Middle frontal gyrus (tissue), 1 donor: ENCODE measurements around the gene PPP1R9A.

Experiments
- DNase-seq: peaks from one replicate; pipeline ENCODE4 v3.0.0-alpha.2; 2015; ENCODE audit warnings: low spot score; ENCODE audit errors: extremely low spot score

PPP1R9A gene

DNA sequence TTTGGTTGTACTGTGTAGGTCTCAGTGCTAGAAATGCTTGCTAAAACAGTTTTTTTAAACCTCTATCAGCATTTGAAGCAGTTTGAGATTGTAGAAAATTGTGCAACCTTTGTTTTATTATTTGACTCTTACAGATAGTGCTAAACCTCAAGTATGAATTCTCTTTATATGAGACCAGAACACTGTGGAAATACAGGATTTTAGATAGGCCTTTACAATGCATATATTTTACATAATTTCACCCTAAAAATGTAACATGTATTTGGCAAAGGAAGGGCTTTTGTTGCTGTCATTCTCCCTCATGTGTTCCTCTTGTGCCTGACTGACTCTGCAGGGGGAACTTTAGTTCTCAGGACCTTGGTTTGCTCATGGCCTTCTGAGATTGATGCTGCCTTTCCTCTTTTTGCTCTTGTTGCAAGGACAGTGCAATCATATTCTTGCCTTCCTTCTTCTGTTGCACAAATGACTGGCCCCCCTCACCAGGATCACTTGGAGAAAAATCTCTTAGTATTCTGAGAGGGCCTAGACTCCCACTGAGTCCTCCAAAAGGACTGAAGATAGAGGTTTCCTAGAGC is 188.7 kb downstream of the PPP1R9A start:
- no peak for DNase-seq

DNA sequence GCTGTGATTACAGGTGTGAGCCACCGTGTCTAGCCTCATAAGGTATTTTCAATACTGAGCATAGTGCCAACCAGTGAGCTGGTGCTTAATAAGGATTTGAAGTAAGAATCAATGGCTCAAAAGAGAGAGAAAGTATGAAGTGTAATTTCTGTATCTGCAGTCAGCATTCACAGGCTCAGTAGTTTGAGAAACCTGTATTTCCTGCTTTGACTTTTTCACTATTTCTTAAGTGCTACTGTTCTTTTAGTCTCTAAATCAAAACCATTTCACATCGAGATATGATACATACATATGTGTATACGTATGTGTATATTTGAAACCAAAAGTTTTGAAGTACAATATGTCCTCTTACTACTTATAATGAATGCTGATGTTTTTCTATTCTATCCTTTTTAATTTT is 189.9 kb downstream of the PPP1R9A start:
- no peak for DNase-seq

DNA sequence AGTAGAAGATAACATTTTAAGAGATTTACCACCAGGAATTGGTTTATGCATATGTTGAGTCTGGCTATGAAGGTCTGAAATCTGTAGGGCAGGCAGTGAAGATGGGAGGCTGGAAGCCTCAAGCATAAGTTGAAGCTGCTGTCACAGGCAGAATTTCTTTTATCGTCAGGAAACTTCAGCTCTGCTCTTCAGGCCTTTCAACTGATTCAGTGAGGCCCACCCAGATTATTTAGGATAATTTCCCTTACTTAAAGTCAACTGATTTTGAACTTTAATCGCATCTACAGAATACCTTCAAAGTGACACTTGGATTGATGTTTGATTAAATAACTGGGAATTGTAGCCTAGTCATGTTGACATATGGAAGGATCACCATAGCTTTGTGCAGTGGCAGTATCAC is 190.5 kb downstream of the PPP1R9A start:
- no peak for DNase-seq

DNA sequence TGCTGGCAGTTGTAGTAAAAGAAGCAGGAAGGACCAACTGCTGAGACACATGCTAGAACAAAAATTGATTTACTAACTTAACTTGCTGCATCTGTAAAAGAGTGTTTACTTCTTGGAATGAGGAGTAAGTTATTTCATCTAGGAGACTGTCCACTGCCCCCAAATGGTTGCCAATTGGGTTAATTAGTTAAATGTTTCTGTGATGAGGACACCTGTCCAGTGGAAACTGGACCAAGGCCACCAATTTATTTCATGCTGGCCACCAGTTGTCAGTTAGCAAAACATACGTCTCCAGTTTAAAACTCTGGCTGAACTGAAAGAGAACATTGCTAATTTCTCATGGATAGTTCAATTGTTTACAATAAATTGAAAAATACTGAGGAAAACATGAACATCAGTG is 191.7 kb downstream of the PPP1R9A start:
- no peak for DNase-seq

DNA sequence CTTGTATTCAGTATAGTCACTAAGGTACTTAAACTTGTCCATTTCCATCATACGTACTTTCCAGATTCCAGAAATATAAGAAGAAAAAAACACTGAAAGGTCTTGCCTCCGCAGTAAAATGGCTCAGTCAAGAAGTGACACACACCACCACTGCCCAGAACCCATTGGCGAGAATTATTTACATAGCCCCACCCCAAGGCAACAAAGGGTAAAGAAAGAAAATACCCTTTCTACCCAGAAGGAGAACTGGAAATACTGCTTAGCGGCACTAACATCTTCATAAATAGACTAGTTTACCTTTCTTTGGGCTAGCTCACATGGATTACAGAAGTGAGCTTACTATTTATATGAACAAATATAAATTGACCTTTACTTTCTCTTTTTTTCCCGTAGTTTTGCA is 194.0 kb downstream of the PPP1R9A start:
- DNase-seq, result no peak

DNA sequence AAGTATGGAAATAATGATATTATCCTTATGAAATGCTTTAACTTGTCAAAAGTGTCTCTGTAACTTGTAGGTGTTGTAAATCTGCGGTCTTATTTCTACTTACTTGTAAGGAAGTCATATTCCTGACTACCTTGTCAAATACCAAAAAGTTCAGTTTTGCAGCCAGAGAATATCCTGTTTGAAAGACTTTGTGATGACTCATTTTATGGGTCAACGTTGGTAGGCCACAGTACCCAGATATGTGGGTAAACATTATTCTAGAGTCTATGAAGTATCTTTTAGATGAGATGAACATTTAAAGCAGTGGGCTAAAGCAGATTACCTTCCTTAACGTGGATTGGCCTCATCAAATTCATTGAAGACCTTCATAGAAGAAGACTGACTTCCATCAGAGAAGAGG is 195.3 kb downstream of the PPP1R9A start:
- DNase-seq, result no peak

DNA sequence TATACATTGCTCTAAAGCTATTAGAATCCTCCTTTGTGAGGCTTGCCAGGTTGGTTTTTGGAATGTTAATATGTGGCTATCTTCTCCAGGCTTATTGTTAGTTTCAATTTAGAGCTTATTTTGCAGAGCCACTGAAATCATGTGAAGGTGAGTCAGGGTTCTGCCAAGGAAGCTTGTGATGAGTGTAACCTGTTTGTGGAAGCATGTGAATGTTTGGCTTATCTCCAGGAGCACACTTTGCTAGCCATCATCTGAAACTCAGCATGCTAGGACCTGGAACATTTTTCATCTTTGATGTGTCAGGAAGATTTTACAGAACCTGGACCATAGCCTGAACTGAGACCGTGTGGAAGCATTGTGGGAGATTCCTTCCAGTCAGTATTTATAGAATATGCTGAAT is 197.3 kb downstream of the PPP1R9A start:
- no peak for DNase-seq

DNA sequence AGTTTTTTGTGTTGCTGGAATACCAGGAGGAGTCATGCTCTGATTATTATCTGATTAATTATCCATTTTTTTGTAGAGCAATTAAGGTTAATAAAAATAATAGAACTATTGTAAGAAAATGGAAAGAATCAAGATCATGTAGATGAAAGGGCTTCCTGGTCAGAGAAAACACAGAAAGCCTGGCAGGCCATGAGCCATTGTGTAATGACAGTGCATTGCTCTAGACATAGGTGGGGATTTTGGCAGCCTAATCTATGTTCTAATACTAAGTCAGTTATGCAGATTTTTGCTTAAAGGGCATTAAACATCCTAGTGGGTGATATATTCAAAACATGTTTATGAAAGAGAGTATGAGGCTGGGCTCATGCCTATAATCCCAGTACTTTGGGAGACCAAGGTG is 198.2 kb downstream of the PPP1R9A start:
- DNase-seq, result no peak

DNA sequence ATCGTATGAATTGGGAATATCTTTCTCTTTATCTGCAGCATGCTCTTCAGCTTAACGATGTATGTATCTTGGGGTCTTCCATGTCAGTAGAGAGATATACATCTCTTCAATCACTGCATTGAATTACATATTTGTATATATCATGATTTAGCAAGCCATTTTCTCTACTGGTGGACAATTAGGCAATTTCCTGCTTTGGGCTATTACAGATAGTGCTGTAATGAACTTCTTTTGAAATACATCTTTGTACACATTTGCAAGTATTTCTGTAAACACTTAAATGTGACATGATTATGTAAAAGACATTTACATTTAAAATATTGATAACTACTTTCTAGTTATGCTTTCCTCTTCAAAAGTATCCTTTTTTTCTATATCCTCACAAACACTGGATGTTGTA is 199.0 kb downstream of the PPP1R9A start:
- no peak for DNase-seq

DNA sequence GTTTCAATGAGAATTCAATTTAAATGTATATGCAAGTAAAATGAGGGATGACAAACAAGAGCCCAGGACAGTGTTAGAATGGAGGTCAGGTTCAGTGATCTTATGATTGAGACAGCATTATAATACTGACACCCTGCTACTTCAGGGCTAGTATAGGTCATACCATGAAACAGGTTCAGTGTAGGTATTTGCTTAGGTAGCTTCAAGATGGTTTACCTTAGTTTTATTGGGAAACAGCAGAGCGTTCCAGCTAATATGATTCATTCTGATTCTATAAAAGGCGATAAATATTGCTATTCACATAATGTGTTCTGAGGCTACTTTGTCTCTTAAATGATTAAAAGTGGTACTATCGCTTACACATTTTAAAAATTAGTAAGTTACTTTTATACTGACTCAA is 203.3 kb downstream of the PPP1R9A start:
- no peak for DNase-seq

DNA sequence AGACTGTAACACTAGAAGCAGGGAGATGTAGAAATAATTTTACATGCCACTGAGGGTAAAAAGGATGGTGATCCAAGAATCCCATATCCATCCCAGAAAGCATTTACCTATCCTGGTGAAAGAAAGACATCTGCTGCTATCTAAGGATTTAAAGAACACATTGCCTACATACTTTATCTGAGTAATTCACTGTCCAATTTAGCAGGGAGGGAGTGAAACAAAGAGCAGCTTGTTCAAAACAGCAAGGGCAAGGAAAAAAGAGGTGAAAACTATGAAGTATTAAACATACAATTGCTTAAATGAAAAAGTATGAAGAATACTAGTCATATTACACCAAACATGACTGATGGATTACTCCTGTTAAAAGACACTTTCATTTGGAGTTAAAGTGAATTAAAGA is 206.2 kb downstream of the PPP1R9A start:
- no peak for DNase-seq

DNA sequence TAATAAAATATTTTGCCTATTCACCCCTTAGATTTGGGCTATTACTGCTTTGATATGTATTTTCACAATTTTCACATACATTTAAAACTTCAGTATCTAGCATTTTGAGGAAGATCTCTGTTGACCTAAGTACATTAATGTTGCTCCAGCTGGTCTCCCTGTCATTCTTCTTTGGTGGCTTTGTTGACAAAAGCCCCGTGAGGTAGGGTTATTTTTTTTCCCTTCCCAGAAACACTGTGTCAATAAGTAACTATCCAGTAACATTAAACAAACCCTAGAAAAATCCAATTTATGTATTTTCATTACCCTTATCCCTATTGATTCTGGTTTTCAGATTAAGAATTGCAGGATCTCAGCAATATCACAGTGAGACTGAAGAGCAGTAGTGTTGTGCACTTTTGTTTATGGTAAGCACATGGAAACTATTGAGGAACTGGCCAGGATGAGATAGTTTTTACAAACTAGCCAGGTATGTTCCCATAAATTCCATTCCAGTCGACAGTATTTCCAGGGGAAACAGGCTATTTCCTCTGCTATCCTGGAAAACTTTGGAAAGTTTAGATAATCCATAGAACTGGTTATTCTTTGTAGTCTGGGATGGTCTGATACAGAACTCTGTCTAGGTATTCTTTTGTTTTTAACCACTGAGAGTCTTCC is 218.8 kb downstream of the PPP1R9A start:
- DNase-seq, result no peak

DNA sequence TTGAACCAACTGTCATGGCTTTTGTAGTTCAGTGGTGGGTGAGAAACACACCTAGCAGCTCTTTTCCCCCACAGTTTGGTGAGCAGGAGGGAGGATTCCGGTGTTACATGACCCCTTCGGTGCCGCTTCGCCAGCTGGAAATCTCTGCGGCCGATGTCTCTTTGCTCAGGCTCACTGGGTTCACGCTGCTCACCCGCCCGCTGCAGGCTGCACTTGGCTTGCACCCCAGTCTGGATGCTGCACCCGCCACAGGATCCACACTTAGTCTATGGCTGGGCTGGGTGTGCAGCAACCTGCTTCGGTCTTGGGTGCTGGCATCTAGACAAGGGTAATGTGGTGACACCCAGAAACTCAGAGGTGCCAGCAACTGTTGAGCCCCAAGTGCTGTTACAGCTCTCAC is 225.1 kb downstream of the PPP1R9A start:
- no peak for DNase-seq

DNA sequence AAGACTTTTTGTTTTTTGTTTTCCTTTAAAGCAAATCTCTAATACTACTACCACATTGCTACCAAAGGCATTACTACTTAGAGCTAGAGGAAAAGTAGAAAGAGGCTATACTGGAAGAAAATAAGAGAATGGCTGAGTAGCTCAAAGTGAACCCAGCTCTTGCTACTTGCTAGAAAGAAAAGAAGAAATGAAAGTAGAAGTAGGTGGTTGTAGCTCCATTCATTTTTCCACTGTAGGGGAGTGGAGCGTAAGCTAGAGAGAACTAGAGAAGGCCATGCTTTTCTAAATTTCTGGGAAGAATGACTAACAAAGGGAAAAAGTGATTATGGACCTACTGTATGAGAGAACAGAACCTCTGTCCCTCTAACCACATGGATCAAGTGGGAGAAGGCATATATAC is 232.5 kb downstream of the PPP1R9A start:
- no peak for DNase-seq

DNA sequence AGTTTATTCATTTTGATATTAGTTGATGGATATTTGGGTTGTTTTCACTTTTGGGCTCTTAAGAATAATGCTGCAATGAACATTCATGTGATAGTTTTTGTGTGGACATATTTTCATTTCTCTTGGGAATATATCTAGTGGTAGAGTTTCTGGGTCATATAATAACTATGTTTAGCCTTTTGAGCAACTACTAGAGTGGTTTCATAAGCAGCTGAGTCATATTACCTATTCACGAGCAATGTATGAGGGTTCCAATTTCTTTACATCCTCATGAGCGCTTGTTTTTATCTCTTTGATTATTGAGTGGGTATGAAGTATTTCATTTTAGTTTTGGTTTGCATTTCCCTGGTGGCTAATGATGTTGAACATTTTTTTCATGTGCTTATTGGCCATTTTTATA is 234.4 kb downstream of the PPP1R9A start:
- DNase-seq, result no peak

DNA sequence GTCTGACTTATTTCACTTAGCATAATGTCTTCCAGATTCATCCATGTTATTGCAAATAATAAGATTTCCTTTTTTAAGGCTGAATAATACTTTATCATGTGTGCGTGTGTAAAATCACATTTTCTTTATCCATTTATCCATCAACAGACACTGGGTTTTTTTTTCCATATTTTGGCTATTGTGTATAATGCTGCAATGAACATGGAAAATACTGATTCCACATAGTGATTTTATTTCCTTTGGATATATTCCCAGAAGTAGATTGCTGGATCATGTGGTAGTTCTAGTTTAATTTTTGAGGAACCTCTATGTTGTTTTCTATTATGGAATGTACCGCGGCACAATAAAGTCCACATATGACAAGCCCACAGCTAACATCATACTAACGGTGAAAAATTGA is 236.9 kb downstream of the PPP1R9A start:
- no peak for DNase-seq

DNA sequence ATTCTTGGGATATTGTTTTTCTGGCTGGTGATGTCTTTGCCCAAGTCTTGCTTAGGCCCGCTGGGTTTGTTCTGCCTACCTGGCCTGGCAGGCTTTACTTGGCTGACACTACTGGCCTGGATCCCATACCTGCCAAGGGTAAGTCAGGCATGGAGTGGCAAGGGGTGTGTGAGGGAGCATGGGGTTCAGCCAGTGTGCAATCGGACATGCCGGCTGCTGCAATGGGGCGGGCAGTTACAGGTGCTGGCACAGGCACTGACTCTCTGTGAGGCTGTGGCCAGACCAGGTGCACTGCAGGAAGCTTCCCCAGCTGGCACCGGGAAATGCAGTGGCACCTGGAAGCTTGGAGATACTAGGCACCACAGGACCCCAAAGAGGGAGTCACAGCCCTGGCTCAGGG is 248.6 kb downstream of the PPP1R9A start:
- DNase-seq, result no peak

DNA sequence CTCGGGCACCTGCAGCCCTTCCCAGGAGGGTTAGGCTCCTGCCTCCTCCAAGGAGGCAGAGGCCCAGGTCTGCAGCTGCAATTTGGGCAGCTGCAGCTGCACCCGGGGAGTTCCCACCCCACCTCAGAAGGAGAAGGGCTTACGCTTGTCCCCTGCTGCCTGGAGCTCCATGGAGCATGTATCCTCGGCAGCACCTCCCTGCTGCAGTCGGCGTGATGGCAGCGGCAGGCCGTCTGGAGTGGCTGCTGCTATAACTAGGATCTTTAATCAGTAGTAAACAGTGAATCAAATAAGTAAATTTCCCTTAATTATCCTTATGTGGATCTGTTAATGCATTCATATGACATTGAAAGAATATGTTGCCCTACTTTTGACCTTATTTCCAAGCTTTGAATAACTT is 250.0 kb downstream of the PPP1R9A start:
- DNase-seq, result no peak

DNA sequence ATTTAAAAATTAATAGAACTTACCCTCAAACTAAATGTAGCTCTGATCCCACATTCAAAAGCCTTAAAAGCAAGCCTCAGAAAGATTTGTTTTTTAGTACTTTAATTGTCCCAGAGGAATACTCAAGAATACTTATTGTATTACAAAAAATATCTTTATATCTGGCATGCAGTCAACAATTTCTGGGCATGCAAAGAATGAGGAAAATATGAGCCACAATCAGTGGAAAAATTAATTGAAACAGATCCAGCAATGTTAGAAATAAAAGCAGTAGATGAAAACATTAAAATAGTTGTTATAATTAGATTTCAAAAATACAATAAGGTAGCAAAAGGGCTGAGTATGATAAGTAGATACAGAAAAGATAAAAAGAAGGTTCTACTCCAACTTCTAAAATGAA is 262.3 kb downstream of the PPP1R9A start:
- no peak for DNase-seq

DNA sequence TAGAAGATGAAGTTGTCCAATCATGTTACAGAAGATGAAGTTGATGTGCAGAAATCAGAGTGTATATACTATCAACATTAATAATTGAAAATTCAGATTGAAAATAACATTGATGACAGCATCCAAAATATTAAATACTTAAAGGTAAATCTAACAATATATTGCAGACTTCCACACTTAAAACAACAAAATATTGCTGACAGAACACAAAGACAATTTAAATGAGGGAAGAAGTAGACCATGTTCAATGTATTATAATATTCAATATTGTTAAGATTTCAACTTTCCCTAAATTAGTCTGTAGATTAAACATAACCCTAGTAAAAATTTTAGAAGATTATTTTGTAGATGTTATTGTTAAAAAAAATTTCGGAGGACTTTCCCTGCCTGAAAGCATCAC is 265.0 kb downstream of the PPP1R9A start:
- DNase-seq, result no peak

DNA sequence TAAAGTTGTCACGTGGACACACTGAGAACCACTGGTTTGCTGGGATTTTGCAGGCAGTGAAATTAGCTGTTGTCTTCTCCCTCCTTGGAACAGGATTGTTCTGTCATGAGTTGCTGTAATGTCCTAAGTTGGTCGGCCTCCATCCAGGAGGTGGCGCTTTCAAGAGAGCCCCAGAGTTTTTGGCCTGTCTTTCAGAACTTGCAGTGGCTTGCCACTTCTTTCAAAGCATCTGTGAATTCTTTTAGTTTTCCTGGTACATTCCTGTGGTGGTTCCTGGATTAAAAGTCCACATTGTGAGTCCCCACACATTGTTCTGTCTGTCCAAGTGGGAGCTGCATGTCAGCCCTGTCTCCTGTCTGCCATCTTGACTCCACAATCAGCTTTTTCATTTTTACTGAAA is 283.1 kb downstream of the PPP1R9A start:
- no peak for DNase-seq

DNA sequence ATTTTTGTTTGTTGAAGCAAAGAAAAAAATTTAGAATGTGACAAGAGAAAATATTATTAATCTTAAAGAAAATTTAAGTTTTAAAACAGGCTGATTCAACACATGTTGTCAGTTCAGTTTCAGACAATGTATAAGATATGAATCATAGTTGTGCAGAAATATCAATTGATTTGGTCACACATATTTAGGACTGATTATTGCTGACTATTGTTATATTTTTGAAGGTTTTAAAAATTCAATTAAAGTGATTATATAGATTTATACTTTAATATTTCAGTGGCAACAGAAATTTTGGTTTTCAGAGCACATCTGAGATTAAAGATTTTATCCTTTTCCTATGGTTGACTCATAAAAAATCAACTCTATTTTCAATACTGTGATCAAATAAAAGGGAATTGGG is 284.4 kb downstream of the PPP1R9A start:
- DNase-seq, result no peak

DNA sequence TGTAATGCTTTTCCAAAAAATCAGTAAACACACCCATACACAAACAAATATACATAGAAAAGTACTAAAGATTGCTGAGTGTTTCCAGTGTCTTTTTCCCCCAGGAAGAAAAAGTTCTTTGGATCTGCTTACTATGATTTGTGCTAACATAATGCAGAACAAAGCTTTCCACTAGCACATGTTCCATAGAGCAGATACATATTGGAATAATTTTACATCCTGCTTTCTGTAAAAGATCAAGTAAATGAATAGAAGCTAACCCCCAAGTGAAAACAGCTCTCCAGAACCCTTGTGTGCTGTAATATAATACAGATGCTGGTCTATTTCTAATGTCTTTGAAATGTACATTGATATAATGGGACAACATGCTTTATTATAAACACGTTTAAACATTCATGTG is 291.5 kb downstream of the PPP1R9A start:
- DNase-seq, result no peak
